ENCODE results near the gene VPS45. TPM values are rescaled to one million over a fixed set of nuclear protein-coding genes. Genes with fewer than 3 reads are reported as not detected.

The VPS45 gene
- total and polyA plus RNA-seq, 2 of the 13 experiments (the other 11 are each of a cell fraction or from before 2014, with no cell fraction given) = 15.2 to 25.2 TPM

DNA sequence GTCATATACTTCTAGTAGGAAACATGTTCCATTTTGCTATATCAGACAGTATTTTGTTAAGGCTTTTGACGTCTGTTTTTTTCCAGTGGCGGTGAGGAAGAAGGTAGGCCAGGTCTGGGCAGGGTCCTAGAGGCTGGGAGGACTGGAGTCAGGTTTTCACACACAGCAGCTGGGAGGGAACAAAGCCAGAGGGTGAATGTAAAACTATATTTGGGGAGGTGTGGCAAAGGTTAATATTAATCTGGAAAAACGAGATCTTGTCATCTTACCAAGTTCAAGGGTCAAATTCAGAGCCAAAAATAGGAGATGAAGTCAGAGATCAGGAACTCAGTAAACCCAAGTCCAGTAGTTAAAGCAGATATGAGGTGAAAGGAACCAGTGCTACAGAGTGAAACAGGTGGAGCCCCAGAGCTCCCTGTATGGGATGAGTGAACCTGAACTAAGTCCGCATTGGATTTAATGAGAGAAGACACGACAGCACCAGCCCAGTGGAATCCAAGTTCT, 46.3 kb upstream of the VPS45 start (continued):
- TF ChIP-seq, protein P1, sequence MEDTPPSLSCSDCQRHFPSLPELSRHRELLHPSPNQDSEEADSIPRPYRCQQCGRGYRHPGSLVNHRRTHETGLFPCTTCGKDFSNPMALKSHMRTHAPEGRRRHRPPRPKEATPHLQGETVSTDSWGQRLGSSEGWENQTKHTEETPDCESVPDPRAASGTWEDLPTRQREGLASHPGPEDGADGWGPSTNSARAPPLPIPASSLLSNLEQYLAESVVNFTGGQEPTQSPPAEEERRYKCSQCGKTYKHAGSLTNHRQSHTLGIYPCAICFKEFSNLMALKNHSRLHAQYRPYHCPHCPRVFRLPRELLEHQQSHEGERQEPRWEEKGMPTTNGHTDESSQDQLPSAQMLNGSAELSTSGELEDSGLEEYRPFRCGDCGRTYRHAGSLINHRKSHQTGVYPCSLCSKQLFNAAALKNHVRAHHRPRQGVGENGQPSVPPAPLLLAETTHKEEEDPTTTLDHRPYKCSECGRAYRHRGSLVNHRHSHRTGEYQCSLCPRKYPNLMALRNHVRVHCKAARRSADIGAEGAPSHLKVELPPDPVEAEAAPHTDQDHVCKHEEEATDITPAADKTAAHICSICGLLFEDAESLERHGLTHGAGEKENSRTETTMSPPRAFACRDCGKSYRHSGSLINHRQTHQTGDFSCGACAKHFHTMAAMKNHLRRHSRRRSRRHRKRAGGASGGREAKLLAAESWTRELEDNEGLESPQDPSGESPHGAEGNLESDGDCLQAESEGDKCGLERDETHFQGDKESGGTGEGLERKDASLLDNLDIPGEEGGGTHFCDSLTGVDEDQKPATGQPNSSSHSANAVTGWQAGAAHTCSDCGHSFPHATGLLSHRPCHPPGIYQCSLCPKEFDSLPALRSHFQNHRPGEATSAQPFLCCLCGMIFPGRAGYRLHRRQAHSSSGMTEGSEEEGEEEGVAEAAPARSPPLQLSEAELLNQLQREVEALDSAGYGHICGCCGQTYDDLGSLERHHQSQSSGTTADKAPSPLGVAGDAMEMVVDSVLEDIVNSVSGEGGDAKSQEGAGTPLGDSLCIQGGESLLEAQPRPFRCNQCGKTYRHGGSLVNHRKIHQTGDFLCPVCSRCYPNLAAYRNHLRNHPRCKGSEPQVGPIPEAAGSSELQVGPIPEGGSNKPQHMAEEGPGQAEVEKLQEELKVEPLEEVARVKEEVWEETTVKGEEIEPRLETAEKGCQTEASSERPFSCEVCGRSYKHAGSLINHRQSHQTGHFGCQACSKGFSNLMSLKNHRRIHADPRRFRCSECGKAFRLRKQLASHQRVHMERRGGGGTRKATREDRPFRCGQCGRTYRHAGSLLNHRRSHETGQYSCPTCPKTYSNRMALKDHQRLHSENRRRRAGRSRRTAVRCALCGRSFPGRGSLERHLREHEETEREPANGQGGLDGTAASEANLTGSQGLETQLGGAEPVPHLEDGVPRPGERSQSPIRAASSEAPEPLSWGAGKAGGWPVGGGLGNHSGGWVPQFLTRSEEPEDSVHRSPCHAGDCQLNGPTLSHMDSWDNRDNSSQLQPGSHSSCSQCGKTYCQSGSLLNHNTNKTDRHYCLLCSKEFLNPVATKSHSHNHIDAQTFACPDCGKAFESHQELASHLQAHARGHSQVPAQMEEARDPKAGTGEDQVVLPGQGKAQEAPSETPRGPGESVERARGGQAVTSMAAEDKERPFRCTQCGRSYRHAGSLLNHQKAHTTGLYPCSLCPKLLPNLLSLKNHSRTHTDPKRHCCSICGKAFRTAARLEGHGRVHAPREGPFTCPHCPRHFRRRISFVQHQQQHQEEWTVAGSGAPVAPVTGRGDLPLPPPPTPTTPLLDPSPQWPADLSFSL (CRISPR knock-in tag; IDR thresholded peaks at IDR 0.05) = no peak
- TF ChIP-seq ZNF572 (CRISPR knock-in tag; IDR thresholded peaks at IDR 0.05) (no peak), MTF1 (CRISPR knock-in tag; IDR thresholded peaks at IDR 0.05) (no peak), RARG (CRISPR knock-in tag; IDR thresholded peaks at IDR 0.05; ENCODE audit: low read depth) (no peak), ZFP37 (CRISPR knock-in tag; IDR thresholded peaks at IDR 0.05; ENCODE audit: borderline replicate concordance) (0 out of 2 replicates have a peak, but pooled peaks have one; percentile 38), MAFK (conservative IDR thresholded peaks at IDR 0.05 in 1 of 2, IDR thresholded peaks at IDR 0.05 in 1 of 2; ENCODE audit: low read length in 2 of 2) (no peak), PCBP2 (optimal IDR thresholded peaks at IDR 0.05; ENCODE audit: low read depth, low read length, poor library complexity, severe bottlenecking) (no peak), ZIK1 (CRISPR knock-in tag; IDR thresholded peaks at IDR 0.05; ENCODE audit: borderline replicate concordance, low read depth) (no peak), BRCA1 (CRISPR knock-in tag; IDR thresholded peaks at IDR 0.05) (0 out of 2 replicates have a peak, but pooled peaks have one; percentile 48), ELF4 (CRISPR knock-in tag; IDR thresholded peaks at IDR 0.05; ENCODE audit: borderline replicate concordance) (no peak), SOX6 (IDR thresholded peaks at IDR 0.05) (no peak), SOX6 (CRISPR knock-in tag; IDR thresholded peaks at IDR 0.05) (peak; percentile 77; the same call in 1 of the 2 replicates)
- TF ChIP-seq, protein P2, sequence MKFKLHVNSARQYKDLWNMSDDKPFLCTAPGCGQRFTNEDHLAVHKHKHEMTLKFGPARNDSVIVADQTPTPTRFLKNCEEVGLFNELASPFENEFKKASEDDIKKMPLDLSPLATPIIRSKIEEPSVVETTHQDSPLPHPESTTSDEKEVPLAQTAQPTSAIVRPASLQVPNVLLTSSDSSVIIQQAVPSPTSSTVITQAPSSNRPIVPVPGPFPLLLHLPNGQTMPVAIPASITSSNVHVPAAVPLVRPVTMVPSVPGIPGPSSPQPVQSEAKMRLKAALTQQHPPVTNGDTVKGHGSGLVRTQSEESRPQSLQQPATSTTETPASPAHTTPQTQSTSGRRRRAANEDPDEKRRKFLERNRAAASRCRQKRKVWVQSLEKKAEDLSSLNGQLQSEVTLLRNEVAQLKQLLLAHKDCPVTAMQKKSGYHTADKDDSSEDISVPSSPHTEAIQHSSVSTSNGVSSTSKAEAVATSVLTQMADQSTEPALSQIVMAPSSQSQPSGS (CRISPR knock-in tag; IDR thresholded peaks at IDR 0.05) = peak; percentile 99
- TF ChIP-seq, protein P3, sequence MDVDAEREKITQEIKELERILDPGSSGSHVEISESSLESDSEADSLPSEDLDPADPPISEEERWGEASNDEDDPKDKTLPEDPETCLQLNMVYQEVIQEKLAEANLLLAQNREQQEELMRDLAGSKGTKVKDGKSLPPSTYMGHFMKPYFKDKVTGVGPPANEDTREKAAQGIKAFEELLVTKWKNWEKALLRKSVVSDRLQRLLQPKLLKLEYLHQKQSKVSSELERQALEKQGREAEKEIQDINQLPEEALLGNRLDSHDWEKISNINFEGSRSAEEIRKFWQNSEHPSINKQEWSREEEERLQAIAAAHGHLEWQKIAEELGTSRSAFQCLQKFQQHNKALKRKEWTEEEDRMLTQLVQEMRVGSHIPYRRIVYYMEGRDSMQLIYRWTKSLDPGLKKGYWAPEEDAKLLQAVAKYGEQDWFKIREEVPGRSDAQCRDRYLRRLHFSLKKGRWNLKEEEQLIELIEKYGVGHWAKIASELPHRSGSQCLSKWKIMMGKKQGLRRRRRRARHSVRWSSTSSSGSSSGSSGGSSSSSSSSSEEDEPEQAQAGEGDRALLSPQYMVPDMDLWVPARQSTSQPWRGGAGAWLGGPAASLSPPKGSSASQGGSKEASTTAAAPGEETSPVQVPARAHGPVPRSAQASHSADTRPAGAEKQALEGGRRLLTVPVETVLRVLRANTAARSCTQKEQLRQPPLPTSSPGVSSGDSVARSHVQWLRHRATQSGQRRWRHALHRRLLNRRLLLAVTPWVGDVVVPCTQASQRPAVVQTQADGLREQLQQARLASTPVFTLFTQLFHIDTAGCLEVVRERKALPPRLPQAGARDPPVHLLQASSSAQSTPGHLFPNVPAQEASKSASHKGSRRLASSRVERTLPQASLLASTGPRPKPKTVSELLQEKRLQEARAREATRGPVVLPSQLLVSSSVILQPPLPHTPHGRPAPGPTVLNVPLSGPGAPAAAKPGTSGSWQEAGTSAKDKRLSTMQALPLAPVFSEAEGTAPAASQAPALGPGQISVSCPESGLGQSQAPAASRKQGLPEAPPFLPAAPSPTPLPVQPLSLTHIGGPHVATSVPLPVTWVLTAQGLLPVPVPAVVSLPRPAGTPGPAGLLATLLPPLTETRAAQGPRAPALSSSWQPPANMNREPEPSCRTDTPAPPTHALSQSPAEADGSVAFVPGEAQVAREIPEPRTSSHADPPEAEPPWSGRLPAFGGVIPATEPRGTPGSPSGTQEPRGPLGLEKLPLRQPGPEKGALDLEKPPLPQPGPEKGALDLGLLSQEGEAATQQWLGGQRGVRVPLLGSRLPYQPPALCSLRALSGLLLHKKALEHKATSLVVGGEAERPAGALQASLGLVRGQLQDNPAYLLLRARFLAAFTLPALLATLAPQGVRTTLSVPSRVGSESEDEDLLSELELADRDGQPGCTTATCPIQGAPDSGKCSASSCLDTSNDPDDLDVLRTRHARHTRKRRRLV (CRISPR knock-in tag; IDR thresholded peaks at IDR 0.05) = no peak
- TF ChIP-seq, protein P4, sequence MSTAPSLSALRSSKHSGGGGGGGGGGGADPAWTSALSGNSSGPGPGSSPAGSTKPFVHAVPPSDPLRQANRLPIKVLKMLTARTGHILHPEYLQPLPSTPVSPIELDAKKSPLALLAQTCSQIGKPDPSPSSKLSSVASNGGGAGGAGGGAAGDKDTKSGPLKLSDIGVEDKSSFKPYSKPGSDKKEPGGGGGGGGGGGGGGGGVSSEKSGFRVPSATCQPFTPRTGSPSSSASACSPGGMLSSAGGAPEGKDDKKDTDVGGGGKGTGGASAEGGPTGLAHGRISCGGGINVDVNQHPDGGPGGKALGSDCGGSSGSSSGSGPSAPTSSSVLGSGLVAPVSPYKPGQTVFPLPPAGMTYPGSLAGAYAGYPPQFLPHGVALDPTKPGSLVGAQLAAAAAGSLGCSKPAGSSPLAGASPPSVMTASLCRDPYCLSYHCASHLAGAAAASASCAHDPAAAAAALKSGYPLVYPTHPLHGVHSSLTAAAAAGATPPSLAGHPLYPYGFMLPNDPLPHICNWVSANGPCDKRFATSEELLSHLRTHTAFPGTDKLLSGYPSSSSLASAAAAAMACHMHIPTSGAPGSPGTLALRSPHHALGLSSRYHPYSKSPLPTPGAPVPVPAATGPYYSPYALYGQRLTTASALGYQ (CRISPR knock-in tag; IDR thresholded peaks at IDR 0.05) = peak; percentile 75

All from HepG2 (cell line).